Measurements from ENCODE around the gene NSG1.

DNA sequence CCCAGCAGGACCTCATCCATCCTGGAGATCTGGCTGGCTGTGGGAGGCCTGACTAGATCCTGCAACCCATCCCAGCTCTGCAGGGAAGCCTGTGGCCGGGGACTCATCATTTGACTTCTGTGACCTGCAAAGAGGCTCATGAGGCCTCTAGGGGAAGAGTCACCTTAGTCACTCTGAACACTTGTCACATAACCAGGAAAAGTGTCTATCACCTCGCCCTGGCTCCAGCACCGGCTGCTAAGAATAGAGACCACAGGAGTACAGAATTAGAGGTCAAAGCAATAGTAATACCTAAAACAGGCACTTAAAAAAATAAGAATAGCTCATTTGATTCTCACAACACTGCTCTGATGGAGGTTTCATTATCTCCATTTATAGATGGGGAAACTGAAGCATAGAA lies 3.8 kb upstream of the NSG1 start:
- TF ChIP-seq, protein P1, sequence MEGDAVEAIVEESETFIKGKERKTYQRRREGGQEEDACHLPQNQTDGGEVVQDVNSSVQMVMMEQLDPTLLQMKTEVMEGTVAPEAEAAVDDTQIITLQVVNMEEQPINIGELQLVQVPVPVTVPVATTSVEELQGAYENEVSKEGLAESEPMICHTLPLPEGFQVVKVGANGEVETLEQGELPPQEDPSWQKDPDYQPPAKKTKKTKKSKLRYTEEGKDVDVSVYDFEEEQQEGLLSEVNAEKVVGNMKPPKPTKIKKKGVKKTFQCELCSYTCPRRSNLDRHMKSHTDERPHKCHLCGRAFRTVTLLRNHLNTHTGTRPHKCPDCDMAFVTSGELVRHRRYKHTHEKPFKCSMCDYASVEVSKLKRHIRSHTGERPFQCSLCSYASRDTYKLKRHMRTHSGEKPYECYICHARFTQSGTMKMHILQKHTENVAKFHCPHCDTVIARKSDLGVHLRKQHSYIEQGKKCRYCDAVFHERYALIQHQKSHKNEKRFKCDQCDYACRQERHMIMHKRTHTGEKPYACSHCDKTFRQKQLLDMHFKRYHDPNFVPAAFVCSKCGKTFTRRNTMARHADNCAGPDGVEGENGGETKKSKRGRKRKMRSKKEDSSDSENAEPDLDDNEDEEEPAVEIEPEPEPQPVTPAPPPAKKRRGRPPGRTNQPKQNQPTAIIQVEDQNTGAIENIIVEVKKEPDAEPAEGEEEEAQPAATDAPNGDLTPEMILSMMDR (IDR thresholded peaks at IDR 0.05; ENCODE audit: poor library complexity): no peak
- no peak for TF ChIP-seq EZH2phosphoT487 (IDR thresholded peaks at IDR 0.05; ENCODE audit: low read depth, severe bottlenecking, unreplicated experiment)
